IPS-18a (cell line): Measurements from ENCODE around the gene DMXL2.

Source experiments
- H3K27ac ChIP-seq: one replicate; pipeline ENCODE4 v1.5.1; 2013; ENCODE audit warnings: low read length
- H3K27me3 ChIP-seq: one replicate; pipeline ENCODE4 v1.6.1; 2013; ENCODE audit warnings: mild to moderate bottlenecking, low read length; ENCODE audit not compliant: control insufficient read depth, insufficient read depth
- H3K36me3 ChIP-seq: one replicate; pipeline ENCODE4 v1.6.1; 2013; ENCODE audit warnings: low read depth, low read length; ENCODE audit not compliant: control insufficient read depth
- H3K4me1 ChIP-seq: one replicate; pipeline ENCODE4 v1.6.1; 2013; ENCODE audit warnings: low read depth, low read length; ENCODE audit not compliant: control insufficient read depth
- H3K4me3 ChIP-seq: one replicate; pipeline ENCODE4 v1.5.1; 2013; ENCODE audit warnings: low read length
- H3K9ac ChIP-seq: one replicate; pipeline ENCODE4 v1.6.1; 2013; ENCODE audit warnings: mild to moderate bottlenecking, low read length, moderate library complexity
- H3K9me3 ChIP-seq: one replicate; pipeline ENCODE4 v1.6.1; 2013; ENCODE audit warnings: low read depth, low read length; ENCODE audit not compliant: control insufficient read depth

DMXL2 gene

DNA sequence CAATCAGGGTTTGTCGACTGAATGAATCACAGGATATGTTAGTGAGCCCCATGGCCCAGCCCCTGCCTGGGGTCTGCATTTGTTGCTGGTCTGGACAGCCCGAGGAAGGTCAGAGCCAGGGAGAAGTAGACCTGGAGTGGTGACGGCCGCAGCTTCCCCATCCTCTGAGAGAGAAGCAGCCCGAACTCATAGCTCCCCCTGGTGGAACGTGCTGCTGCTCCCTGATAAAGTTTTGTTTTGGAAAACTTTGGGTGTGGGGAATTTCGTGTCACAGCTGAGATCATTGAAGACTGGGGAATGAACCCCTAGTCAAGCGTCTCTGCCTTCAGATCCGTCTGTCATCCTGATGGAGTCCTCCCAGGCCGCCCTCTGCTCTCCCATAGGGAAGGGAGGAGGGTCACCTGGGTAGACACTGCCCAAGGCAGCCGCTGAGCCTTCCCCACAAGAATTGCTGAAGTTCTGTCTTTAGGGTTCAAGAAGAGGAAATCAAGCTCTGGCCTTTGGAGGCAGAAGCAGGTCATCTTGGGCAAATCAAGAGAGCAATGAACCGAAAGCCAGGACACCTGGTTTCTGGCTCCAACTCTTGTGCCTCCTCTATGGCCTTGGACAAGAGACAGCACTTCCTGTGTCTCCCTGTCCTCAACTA is 220.6 kb downstream of the DMXL2 start:
- H3K36me3 ChIP-seq = no peaks in the 10 kb centered on the region
- no peak overlapping the region for H3K9ac ChIP-seq
- no peak overlapping the region for H3K27ac ChIP-seq
- H3K27me3 ChIP-seq = no peaks in the 10 kb centered on the region
- H3K4me3 ChIP-seq = no peak overlapping the region
- H3K4me1 ChIP-seq = peaks cover 17% of the 10 kb centered on the region
- H3K9me3 ChIP-seq = no peaks in the 10 kb centered on the region

GRCh38 chr15:51401051-51401780 is 221.4 kb downstream of the DMXL2 start:
- no peaks in the 10 kb centered on the region for H3K36me3 ChIP-seq
- H3K27me3 ChIP-seq = no peaks in the 10 kb centered on the region
- no peak overlapping the region for H3K27ac ChIP-seq
- no peak overlapping the region for H3K9ac ChIP-seq
- peaks cover 17% of the 10 kb centered on the region for H3K4me1 ChIP-seq
- H3K4me3 ChIP-seq = no peak overlapping the region
- H3K9me3 ChIP-seq = no peaks in the 10 kb centered on the region

GRCh38 chr15:51398626-51399025 is 223.9 kb downstream of the DMXL2 start:
- Histone ChIP-seq H3K4me3 (no peak overlapping the region), H3K36me3 (no peaks in the 10 kb centered on the region), H3K27me3 (no peaks in the 10 kb centered on the region), H3K4me1 (peaks cover 12% of the 10 kb centered on the region), H3K9me3 (no peaks in the 10 kb centered on the region), H3K9ac (no peak overlapping the region), H3K27ac (no peak overlapping the region)
